Posterior cingulate gyrus (tissue), 11 donors: ENCODE measurements around the gene PPP3CA.

Experiments used
- DNase-seq, 10 donors: peaks; one replicate each; pipeline versions ENCODE4 v3.0.0 to v3.0.0-alpha.2; 2020 to 2021; ENCODE audit warnings: mixed read lengths in 3 of 10
- intact Hi-C: fragments of 100-400 bp; cut with DNase I; formaldehyde crosslinking; loops from one replicate; pipeline ENCODE4 v1.15.1; 2023

Gene PPP3CA

GRCh38 chr4:101291198-101291597 lies 56.1 kb downstream of the PPP3CA start:
- DNase-seq: no peak
- intact Hi-C loops: no loop called here

GRCh38 chr4:101290654-101291053 lies 56.7 kb downstream of the PPP3CA start:
- intact Hi-C loops: no loop called here
- DNase-seq: no peak

GRCh38 chr4:101289306-101289705 lies 58.0 kb downstream of the PPP3CA start:
- DNase-seq: no peak
- intact Hi-C loops: no loop called here

GRCh38 chr4:101288365-101289145 lies 58.8 kb downstream of the PPP3CA start:
- no peak for DNase-seq
- intact Hi-C loops: no loop called here

- intact Hi-C loops: no loop called here
- no peak for DNase-seq
Measured at GRCh38 chr4:101287324-101287723, 60.0 kb downstream of the PPP3CA start.

- intact Hi-C loops: no loop called here
- no peak for DNase-seq
Measured at GRCh38 chr4:101286663-101287062, 60.7 kb downstream of the PPP3CA start.

GRCh38 chr4:101285985-101286384 lies 61.3 kb downstream of the PPP3CA start:
- intact Hi-C loops: no loop called here
- DNase-seq: no peak

- intact Hi-C loops: no loop called here
- no peak for DNase-seq
Measured at GRCh38 chr4:101284546-101284945, 62.8 kb downstream of the PPP3CA start.

GRCh38 chr4:101283434-101283833 lies 63.9 kb downstream of the PPP3CA start:
- intact Hi-C loops: no loop called here
- DNase-seq: no peak

GRCh38 chr4:101282076-101282844 lies 65.1 kb downstream of the PPP3CA start:
- no peak for DNase-seq
- intact Hi-C loops: no loop called here

- DNase-seq: no peak
- intact Hi-C loops: no loop called here
Measured at GRCh38 chr4:101280866-101281600, 66.3 kb downstream of the PPP3CA start.

GRCh38 chr4:101279377-101279871 lies 67.9 kb downstream of the PPP3CA start:
- DNase-seq: no peak
- intact Hi-C loops: no loop called here

- intact Hi-C loops: no loop called here
- no peak for DNase-seq
Measured at GRCh38 chr4:101277671-101278070, 69.7 kb downstream of the PPP3CA start.

GRCh38 chr4:101276661-101277060 lies 70.7 kb downstream of the PPP3CA start:
- no peak for DNase-seq
- intact Hi-C loops: no loop called here

GRCh38 chr4:101274888-101275752 lies 72.2 kb downstream of the PPP3CA start:
- intact Hi-C loops: no loop called here

GRCh38 chr4:101271516-101271915 lies 75.8 kb downstream of the PPP3CA start:
- intact Hi-C loops: no loop called here

More at GRCh38 chr4:101274888-101275752, 72.2 kb downstream of the PPP3CA start:
- DNase-seq: no peak

GRCh38 chr4:101269682-101270081 lies 77.6 kb downstream of the PPP3CA start:
- intact Hi-C loops: no loop called here

More at GRCh38 chr4:101271516-101271915, 75.8 kb downstream of the PPP3CA start:
- DNase-seq: no peak

GRCh38 chr4:101265816-101266172 lies 81.5 kb downstream of the PPP3CA start:
- intact Hi-C loops: no loop called here

More at GRCh38 chr4:101269682-101270081, 77.6 kb downstream of the PPP3CA start:
- DNase-seq: no peak

GRCh38 chr4:101264993-101265815 lies 82.1 kb downstream of the PPP3CA start:
- no peak for DNase-seq
- intact Hi-C loops: no loop called here

More at GRCh38 chr4:101265816-101266172, 81.5 kb downstream of the PPP3CA start:
- no peak for DNase-seq
